ENCODE data around the gene ZNF652.

- TF ChIP-seq CTCF (IDR thresholded peaks at IDR 0.05; ENCODE audit: low read length) (no peak), EZH2 (IDR thresholded peaks at IDR 0.05; ENCODE audit: borderline replicate concordance, low read length) (no peak)
These were observed 10.4 kb upstream of the ZNF652 start for GRCh38 chr17:49372425-49372824.

All from OCI-LY1 (cell line).